ENCODE data around the gene NOS1AP.

GRCh38 chr1:162133566-162133965, 64.1 kb downstream of the NOS1AP start:
- TF ChIP-seq CTCF (IDR thresholded peaks at IDR 0.05; ENCODE audit: extremely low read depth in 1 of 2, insufficient read depth in 1 of 2, low read depth in 1 of 2, low read length in 2 of 2) (no peak), POLR2A (IDR thresholded peaks at IDR 0.05; ENCODE audit: low read depth, low read length) (no peak)
